Smooth muscle cell (in vitro differentiated cells): ENCODE measurements around the gene CFP. TPM values are rescaled to one million over a fixed set of nuclear protein-coding genes. Genes with fewer than 3 reads are reported as not detected.

Experiments used
- DNase-seq: peaks from one replicate; lab custom pipeline; 2025; ENCODE audit not compliant: unreplicated experiment; lab: John Stamatoyannopoulos, UW
- H2AFZ ChIP-seq: fragments of 200-600 bp; sonication (generic); 2 replicates; pipeline ENCODE4 v1.6.0; 2016; ENCODE audit warnings: antibody characterized with exemption, low read depth, mild to moderate bottlenecking
- H3F3A ChIP-seq: fragments of 200-600 bp; sonication (generic); 2 replicates; pipeline ENCODE4 v1.6.0; 2017; ENCODE audit warnings: antibody characterized with exemption, low read depth
- H3K27ac ChIP-seq: fragments of 200-600 bp; sonication (generic); 2 replicates; pipeline ENCODE4 v1.5.1; 2016; ENCODE audit warnings: low read depth, mild to moderate bottlenecking
- H3K27me3 ChIP-seq: fragments of 200-600 bp; sonication (generic); 2 replicates; pipeline ENCODE4 v1.6.1; 2016; ENCODE audit warnings: low read depth, mild to moderate bottlenecking
- H3K36me3 ChIP-seq: fragments of 200-600 bp; sonication (generic); 2 replicates; pipeline ENCODE4 v1.5.1; 2016; ENCODE audit warnings: low read depth
- H3K4me1 ChIP-seq: fragments of 200-600 bp; sonication (generic); 2 replicates; pipeline ENCODE4 v1.5.1; 2016; ENCODE audit warnings: low read depth
- H3K4me2 ChIP-seq: fragments of 200-600 bp; sonication (generic); 2 replicates; pipeline ENCODE4 v1.6.0; 2016; ENCODE audit warnings: mild to moderate bottlenecking
- H3K4me3 ChIP-seq: fragments of 200-600 bp; sonication (generic); 2 replicates; pipeline ENCODE4 v1.5.1; 2016; ENCODE audit warnings: mild to moderate bottlenecking
- H3K79me2 ChIP-seq: fragments of 200-600 bp; sonication (generic); 2 replicates; pipeline ENCODE4 v1.6.0; 2016; ENCODE audit warnings: low read depth, mild to moderate bottlenecking
- H3K9ac ChIP-seq: fragments of 200-600 bp; sonication (generic); 2 replicates; pipeline ENCODE4 v1.6.0; 2016; ENCODE audit warnings: low read depth
- H3K9me3 ChIP-seq: fragments of 200-600 bp; sonication (generic); replicated peaks from 2 replicates; pipeline ENCODE4 v1.5.1; 2016; ENCODE audit warnings: low read depth
- H4K20me1 ChIP-seq: fragments of 200-600 bp; sonication (generic); 2 replicates; pipeline ENCODE4 v1.6.0; 2016; ENCODE audit warnings: low read depth
- WGBS: methylation state at CpG from one replicate; pipeline ENCODE4 v1.1.7; 2016; ENCODE audit warnings: low lambda C conversion rate; 5-methylcytosine and 5-hydroxymethylcytosine counted together
- polyA plus RNA-seq: library from polyadenylated mRNA; unstranded; fragments of >200 nt; fragmentation: Nextera tagmentation; extraction: Ambion mirVana; gene quantifications from 2 replicates; pipeline ENCODE4 v1.2.1, GENCODE V29; 2016
- total RNA-seq: library from RNA; depleted of rRNA; stranded (reverse); fragments of >200 nt; gene quantifications from 2 replicates; pipeline ENCODE4 v1.2.3, GENCODE V29; 2014
- TF ChIP-seq, protein P1 (sequence below): fragments of 200-600 bp; sonication (generic); IDR thresholded peaks from 2 replicates; pipeline ENCODE4 v1.5.1; 2017; ENCODE audit warnings: borderline replicate concordance, mild to moderate bottlenecking, antibody characterized with exemption; ENCODE audit not compliant: insufficient read depth, poor library complexity, severe bottlenecking

CFP gene
- total and polyA plus RNA-seq, 2 experiments from 2014 or later = 0.58 to 1.3 TPM

DNA sequence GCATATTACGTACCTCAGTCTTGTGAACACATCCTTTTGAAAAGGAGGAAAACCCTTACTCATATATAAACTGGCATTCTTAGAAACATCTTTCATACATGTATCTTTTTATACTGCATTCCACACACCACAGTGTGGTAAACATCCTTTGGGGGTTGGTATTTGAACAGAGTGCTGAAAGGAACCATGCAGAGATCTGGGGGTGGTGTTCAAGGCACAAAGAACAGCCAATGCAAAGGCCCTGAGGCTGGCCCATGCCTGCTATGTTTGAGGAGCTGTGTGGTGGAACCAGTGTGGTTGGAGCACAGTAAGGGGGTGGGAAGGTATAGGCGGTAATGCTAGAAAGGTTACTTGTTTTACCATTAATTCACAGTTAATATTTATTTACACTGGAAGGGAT lies 18.6 kb upstream of the CFP start:
- peak overlapping the region; percentile 83 for H3K4me2 ChIP-seq
- 91% methylated on average over 2 of the region's 2 CpGs for whole genome bisulfite sequencing
- H3K9me3 ChIP-seq = no peaks in the 10 kb centered on the region
- no peaks in the 10 kb centered on the region for H3K36me3 ChIP-seq
- no peak overlapping the region for H2AFZ ChIP-seq
- DNase-seq = no peak
- TF ChIP-seq, protein P1, sequence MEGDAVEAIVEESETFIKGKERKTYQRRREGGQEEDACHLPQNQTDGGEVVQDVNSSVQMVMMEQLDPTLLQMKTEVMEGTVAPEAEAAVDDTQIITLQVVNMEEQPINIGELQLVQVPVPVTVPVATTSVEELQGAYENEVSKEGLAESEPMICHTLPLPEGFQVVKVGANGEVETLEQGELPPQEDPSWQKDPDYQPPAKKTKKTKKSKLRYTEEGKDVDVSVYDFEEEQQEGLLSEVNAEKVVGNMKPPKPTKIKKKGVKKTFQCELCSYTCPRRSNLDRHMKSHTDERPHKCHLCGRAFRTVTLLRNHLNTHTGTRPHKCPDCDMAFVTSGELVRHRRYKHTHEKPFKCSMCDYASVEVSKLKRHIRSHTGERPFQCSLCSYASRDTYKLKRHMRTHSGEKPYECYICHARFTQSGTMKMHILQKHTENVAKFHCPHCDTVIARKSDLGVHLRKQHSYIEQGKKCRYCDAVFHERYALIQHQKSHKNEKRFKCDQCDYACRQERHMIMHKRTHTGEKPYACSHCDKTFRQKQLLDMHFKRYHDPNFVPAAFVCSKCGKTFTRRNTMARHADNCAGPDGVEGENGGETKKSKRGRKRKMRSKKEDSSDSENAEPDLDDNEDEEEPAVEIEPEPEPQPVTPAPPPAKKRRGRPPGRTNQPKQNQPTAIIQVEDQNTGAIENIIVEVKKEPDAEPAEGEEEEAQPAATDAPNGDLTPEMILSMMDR = no peak
- H3K4me3 ChIP-seq = peak overlapping the region; percentile 6
- no peaks in the 10 kb centered on the region for H3F3A ChIP-seq
- H4K20me1 ChIP-seq = peaks cover 17% of the 10 kb centered on the region
- H3K79me2 ChIP-seq = peaks cover 15% of the 10 kb centered on the region
- no peaks in the 10 kb centered on the region for H3K4me1 ChIP-seq
- no peaks in the 10 kb centered on the region for H3K27me3 ChIP-seq
- H3K27ac ChIP-seq = no peak overlapping the region
- H3K9ac ChIP-seq = no peak overlapping the region

DNA sequence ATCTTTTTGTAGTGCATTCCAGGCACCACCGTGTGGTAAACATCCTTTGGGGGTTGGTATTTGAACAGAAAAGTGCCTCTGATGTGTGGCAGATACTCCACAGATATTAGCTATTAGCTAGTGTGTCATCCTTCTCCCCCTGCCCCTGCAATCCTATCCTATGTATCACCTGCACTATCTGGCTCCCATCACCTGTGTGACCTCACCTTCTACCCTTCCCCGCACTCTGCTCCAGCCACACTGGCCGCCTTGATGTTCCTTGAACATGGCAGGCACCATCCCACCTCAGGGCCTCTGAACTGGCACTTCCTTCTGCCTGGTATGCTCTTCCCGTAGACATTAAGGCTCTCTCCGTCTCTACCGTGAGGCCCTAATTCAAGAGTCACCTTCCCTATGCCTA lies 16.9 kb upstream of the CFP start:
- Histone ChIP-seq H3K27me3 (no peaks in the 10 kb centered on the region), H3K4me2 (no peak overlapping the region), H3K79me2 (peaks cover 15% of the 10 kb centered on the region), H3F3A (no peaks in the 10 kb centered on the region), H2AFZ (no peak overlapping the region), H3K9ac (no peak overlapping the region), H4K20me1 (peaks cover 19% of the 10 kb centered on the region), H3K4me1 (no peaks in the 10 kb centered on the region), H3K4me3 (no peak overlapping the region), H3K9me3 (no peaks in the 10 kb centered on the region), H3K36me3 (no peaks in the 10 kb centered on the region), H3K27ac (peak overlapping the region; percentile 4)
- TF ChIP-seq, protein P1 = no peak
- 75% methylated on average over 6 of the region's 6 CpGs for WGBS
- no peak for DNase-seq

DNA sequence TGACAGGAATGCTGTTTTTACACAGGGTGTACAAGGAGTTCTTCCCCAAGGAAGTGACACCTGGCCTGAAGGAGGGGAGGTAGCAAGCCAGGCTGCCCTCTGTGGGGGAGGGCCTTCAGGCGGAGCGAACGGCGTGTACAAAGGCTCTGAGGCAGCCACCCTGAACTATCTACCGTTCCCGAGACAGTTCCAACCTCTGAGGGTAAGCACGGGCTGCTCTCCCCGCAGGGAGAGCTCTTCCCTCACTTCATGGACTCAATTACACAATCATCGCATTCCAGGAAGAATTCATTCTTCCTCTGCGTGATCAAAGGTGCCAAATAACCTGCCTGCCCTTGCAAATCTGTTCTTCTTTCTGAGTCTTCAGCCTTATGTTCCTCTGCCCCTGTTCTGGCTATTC lies 15.8 kb upstream of the CFP start:
- Histone ChIP-seq H3F3A (no peaks in the 10 kb centered on the region), H3K79me2 (peaks cover 15% of the 10 kb centered on the region), H3K4me2 (no peak overlapping the region), H4K20me1 (peaks cover 19% of the 10 kb centered on the region), H3K27ac (no peak overlapping the region), H3K4me1 (no peaks in the 10 kb centered on the region), H3K4me3 (no peak overlapping the region), H2AFZ (no peak overlapping the region), H3K36me3 (no peaks in the 10 kb centered on the region), H3K9ac (no peak overlapping the region), H3K27me3 (no peaks in the 10 kb centered on the region), H3K9me3 (no peaks in the 10 kb centered on the region)
- 81% methylated on average over 10 of the region's 10 CpGs for WGBS
- TF ChIP-seq, protein P1 = no peak
- DNase-seq = no peak

GRCh38 chrX:47644557-47645091 lies 14.9 kb upstream of the CFP start:
- 71% methylated on average over 12 of the region's 12 CpGs for WGBS
- Histone ChIP-seq H3K9ac (no peak overlapping the region), H3F3A (no peaks in the 10 kb centered on the region), H3K9me3 (no peaks in the 10 kb centered on the region), H2AFZ (no peak overlapping the region), H4K20me1 (peaks cover 19% of the 10 kb centered on the region), H3K79me2 (peaks cover 15% of the 10 kb centered on the region), H3K4me3 (no peak overlapping the region), H3K36me3 (no peaks in the 10 kb centered on the region), H3K4me2 (no peak overlapping the region), H3K27ac (no peak overlapping the region), H3K4me1 (no peaks in the 10 kb centered on the region), H3K27me3 (no peaks in the 10 kb centered on the region)
- TF ChIP-seq, protein P1 = peak; percentile 40
- no peak for DNase-seq
